ENCODE measurements around the gene CRTC2.
"Not testable (repeated sequence)": the region's sequence is repeated elsewhere in the genome, so short reads cannot be mapped to it uniquely, and the experiment has no call there.

The CRTC2 gene

GRCh38 chr1:153928245-153928644 lies 30.2 kb downstream of the CRTC2 start:
- no peak for DNase-seq

- DNase-seq = no peak
Observed at GRCh38 chr1:153926405-153926804, 32.0 kb downstream of the CRTC2 start.

- peak; percentile 95 for DNase-seq
Observed at GRCh38 chr1:153922972-153923925, 35.2 kb downstream of the CRTC2 start, which contains the start of gene GATAD2B. TSS of gene GATAD2B (minus strand) at chr1:153922972. CDS start at chr1:153828347, 94,625 bp downstream.

GRCh38 chr1:153922076-153922971 lies 36.1 kb downstream of the CRTC2 start:
- DNase-seq = no peak

- DNase-seq = no peak
Observed at GRCh38 chr1:153921803-153922075, 36.7 kb downstream of the CRTC2 start.

- no peak for DNase-seq
Observed at GRCh38 chr1:153921080-153921802, 37.2 kb downstream of the CRTC2 start.

- DNase-seq = no peak
Observed at GRCh38 chr1:153919876-153920852, 38.2 kb downstream of the CRTC2 start.

- no peak for DNase-seq
Observed at GRCh38 chr1:153916297-153916696, 42.1 kb downstream of the CRTC2 start.

- no peak for DNase-seq
Observed at GRCh38 chr1:153912349-153912748, 46.1 kb downstream of the CRTC2 start.

GRCh38 chr1:153910560-153910959 lies 47.9 kb downstream of the CRTC2 start:
- DNase-seq = not testable (repeated sequence)

GRCh38 chr1:153908071-153908470 lies 50.3 kb downstream of the CRTC2 start:
- DNase-seq = no peak

GRCh38 chr1:153907134-153907533 lies 51.3 kb downstream of the CRTC2 start:
- no peak for DNase-seq

- no peak for DNase-seq
Observed at GRCh38 chr1:153906396-153906795, 52.0 kb downstream of the CRTC2 start.

GRCh38 chr1:153905908-153906307 lies 52.5 kb downstream of the CRTC2 start:
- DNase-seq = not testable (repeated sequence)

GRCh38 chr1:153903841-153904455 lies 54.5 kb downstream of the CRTC2 start:
- DNase-seq = no peak

- no peak for DNase-seq
Observed at GRCh38 chr1:153899509-153899908, 58.9 kb downstream of the CRTC2 start.
